ENCODE results near the gene TMCO4.

Gene TMCO4

GRCh38 chr1:19715334-19716203 lies 84.1 kb downstream of the TMCO4 start:
- peak; percentile 90 for DNase-seq (ENCODE audit: low spot score)

- DNase-seq (ENCODE audit: low spot score): no peak
Measured at GRCh38 chr1:19712928-19713327, 86.8 kb downstream of the TMCO4 start.

GRCh38 chr1:19710825-19711611 lies 88.7 kb downstream of the TMCO4 start:
- no peak for DNase-seq (ENCODE audit: low spot score)

DNA sequence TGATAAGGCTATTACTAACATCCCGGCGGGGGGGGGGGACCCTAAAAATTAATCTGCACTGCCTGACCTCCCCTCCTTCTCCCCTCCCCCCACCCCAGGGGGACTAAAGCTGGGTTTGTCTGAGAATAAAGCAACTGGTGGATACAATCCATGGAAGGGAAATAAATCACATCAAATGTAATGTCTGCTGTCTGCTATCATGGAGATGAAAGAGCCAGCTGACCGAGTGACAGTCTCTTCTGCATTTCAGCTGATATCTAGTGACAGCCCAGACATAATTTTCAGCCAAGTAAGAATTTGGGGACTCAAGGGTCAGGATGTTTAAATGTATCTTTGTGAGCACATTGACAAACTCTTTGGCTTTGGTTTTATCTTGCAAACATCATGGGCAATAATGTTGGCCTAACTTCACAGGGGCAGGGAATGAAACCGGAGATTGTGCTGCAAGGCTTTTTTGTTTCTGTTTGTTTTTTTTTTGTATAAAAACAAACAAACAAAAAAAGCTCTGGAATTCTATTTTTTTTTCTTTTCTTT lies 90.4 kb downstream of the TMCO4 start:
- DNase-seq (ENCODE audit: low spot score): no peak

- no peak for DNase-seq (ENCODE audit: low spot score)
Measured at GRCh38 chr1:19708567-19709110, 91.1 kb downstream of the TMCO4 start.

DNA sequence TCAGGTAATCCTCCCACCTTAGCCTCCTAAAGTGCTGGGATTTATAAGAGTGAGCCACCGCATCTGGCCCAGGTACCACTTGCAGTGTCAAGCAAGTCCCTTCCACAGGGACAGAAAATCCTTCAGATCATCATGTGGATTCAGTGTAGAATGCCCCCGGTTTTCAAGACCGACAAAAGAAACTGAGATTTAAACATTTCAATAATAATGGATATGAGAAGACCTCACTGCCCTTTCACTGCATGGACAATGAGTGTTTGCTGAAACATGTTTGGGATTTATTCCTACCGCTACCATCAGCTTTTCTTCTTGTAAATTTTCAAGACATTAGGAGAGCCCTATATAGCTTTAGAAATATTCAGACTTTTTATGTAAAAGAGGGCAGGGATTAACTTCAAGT lies 93.6 kb downstream of the TMCO4 start:
- no peak for DNase-seq (ENCODE audit: low spot score)

GRCh38 chr1:19705464-19705863 lies 94.3 kb downstream of the TMCO4 start:
- DNase-seq (ENCODE audit: low spot score): no peak

DNA sequence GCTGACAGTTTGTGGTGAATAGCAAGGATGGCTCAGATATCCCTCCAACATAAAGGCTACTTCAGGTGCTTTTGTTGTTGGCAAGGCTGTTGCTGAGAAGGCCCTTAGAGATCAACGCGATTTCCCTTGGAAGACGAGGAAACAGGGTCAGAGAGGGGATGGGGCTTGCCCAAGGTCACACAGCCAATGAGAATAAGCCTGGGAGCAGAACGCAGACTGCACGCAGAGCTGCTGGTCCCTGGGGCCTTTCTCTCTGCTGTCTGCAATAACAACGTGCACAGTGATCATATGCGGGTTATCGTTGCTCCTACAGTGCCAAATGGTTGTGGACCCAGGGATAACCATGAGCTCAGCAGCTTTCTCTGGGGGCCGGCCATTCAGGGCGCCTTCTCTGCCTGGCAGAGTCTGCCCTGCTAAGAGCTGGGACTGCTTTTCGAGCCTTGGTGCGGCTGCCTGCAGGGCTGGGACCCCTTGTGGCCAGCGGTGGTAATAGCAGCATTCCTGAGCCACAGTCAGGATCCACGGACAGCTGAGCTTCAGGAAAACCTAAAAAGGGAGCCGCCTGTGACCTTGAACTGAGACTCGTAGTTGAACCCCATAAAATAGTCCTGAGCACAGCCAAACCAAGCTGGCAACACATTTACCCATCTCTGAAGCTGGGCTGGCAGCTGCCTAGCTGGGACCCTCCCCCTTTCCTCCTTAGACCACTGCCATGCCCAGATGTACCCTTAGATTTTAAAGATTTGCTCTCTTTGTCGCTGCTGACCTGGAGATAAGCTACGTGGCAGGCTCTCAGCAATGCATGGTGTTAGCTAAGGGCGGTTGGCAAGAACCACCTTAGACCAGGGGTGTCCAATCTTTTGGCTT lies 95.2 kb downstream of the TMCO4 start:
- DNase-seq (ENCODE audit: low spot score): peak; percentile 53

DNA sequence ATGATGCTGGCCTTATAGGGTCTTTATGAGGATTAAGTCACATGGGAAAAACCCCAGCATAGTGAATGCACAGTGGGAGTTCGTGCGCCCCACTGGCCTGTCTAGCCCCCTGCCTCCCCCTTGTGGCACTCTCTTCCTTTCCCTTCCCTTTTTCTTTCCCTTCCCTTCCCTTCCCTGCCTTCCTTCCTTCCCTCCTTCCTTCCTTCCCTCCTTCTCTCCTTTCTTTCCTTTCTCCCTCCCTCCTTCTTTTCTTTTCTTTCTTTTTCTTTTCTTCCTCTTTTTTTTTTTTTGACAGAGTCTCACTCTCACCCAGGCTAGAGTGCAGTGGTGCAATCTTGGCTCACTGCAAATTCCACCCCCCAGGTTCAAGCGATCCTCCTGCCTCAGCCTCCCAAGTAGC lies 96.4 kb downstream of the TMCO4 start:
- no peak for DNase-seq (ENCODE audit: low spot score)

GRCh38 chr1:19700079-19700777 lies 99.5 kb downstream of the TMCO4 start:
- DNase-seq (ENCODE audit: low spot score): no peak

GRCh38 chr1:19698181-19698580 lies 101.5 kb downstream of the TMCO4 start:
- no peak for DNase-seq (ENCODE audit: low spot score)

GRCh38 chr1:19696820-19697219 lies 102.9 kb downstream of the TMCO4 start:
- DNase-seq (ENCODE audit: low spot score): no peak

GRCh38 chr1:19695772-19696171 lies 103.9 kb downstream of the TMCO4 start:
- no peak for DNase-seq (ENCODE audit: low spot score)

- DNase-seq (ENCODE audit: low spot score): no peak
Measured at GRCh38 chr1:19694298-19694697, 105.4 kb downstream of the TMCO4 start.

GRCh38 chr1:19690342-19690741 lies 109.4 kb downstream of the TMCO4 start:
- DNase-seq (ENCODE audit: low spot score): no peak

GRCh38 chr1:19689856-19690255 lies 109.9 kb downstream of the TMCO4 start:
- DNase-seq (ENCODE audit: low spot score): no peak

DNA sequence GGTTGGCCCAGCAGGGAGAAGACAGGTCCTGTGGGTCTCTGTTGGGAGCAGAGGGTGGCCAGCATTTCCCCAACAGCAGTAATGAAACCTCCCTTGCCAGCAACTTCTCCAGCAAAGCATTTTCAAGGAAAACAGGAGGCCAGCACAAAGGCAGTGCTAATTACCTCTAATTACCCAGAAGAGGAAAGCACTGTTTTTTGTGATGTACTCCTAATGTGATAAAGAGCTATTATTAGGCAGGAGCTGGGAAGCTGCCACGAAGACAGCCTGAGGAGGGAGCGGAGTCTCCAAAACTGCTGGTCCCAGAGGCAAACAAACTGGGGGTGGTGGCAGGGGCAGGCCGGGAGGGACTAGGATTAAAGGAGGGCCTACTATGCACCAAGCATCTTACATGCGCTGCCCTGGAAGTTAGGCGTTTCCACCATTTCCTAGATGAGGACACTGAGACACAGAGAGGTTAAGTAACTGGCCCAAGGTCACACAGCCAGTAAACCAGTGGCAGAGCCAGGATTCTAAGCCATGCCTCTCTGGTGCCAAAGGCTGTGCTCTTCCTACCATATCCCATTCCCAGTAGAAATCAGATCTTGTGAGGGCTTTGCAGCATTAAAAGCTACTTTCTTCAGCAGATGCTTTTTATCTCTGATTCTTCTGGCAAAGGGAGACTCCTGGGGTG lies 110.5 kb downstream of the TMCO4 start:
- DNase-seq (ENCODE audit: low spot score): no peak

DNA sequence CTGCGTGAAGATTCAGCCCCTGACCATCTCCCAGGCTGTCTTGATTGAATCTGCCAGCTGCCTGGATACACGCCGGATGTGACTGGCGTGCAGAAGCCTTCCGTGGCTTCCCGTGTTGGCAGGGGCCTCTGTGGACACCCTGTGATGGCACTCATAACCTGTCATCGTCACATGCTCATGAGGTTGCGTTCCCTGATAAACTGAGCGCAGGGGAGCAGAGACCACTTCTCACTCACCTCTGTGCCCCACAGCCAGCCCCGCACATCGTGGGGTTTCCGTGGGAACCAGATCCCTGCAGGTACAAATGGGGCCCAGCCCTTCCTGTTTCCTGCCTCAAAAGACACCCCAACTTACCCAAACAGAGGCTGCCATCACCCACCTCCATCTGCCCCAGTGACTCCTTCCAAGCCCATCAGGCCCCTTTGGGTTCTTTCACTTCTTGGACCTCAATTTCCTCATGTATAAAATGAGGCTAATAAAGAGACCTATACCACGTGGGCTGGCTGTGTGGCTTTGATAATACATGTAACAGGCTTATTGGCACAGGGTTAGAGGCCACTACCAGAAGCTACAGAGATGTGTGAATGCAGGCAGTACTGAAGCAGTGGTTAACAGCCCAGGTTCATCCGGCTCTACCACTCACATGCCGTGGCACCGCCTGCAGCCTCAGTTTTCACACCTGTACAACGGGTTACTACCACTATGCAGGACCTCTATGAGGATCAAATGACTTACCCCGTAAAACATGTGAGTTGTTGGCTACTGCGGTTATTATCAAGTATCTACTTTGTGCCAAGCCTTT lies 111.5 kb downstream of the TMCO4 start:
- no peak for DNase-seq (ENCODE audit: low spot score)

DNA sequence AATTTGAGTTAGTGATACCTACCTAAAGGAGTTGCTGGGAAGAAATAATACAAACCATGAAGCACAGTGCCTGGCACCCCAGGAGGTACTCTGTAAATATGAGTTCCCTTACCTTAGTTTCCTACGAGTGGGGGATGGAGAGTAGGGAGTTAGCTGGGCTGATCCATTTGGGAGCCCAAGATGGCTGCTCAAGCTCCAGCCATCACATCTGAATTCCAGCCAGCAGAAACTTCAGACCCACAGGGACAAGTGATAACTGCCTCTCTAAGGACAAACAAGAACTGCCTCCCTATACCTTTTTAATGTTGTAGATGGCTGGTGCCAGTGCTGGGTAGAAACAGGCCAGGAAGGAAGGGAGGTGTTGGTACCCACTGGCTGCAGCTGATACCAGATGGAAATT lies 112.3 kb downstream of the TMCO4 start:
- DNase-seq (ENCODE audit: low spot score): no peak

GRCh38 chr1:19685994-19686393 lies 113.7 kb downstream of the TMCO4 start:
- DNase-seq (ENCODE audit: low spot score): no peak

Data from SW480 (cell line).